HL-60 (cell line): Measurements from ENCODE around the gene CLDN18.

ENCODE experiments used
- DNase-seq, 2 experiments: peaks; one replicate each; pipeline ENCODE4 v3.0.0-alpha.2; 2010 to 2020; ENCODE audit warnings: low read depth in 1 of 2, low spot score in 1 of 2
- H3K27ac ChIP-seq: fragments of 250-450 bp; sonication (Bioruptor Pico); replicated peaks from 2 replicates; pipeline ENCODE4 v1.5.1; 2020; ENCODE audit warnings: mild to moderate bottlenecking, moderate library complexity
- H3K27me3 ChIP-seq: fragments of 250-450 bp; sonication (Bioruptor Pico); 2 replicates; pipeline ENCODE4 v1.5.1; 2021; ENCODE audit warnings: mild to moderate bottlenecking, moderate library complexity; ENCODE audit not compliant: insufficient read depth, poor library complexity, severe bottlenecking
- H3K4me3 ChIP-seq: replicated peaks from 2 replicates; pipeline ENCODE4 v1.5.1; 2011; ENCODE audit warnings: mild to moderate bottlenecking, control low read depth, low read length; ENCODE audit not compliant: insufficient read depth
- GABPA ChIP-seq: IDR thresholded peaks from 2 replicates; pipeline ENCODE4 v1.6.1; 2012; ENCODE audit warnings: low read depth
- POLR2AphosphoS5 ChIP-seq: IDR thresholded peaks from 2 replicates; pipeline ENCODE4 v1.6.1; 2012; ENCODE audit warnings: low read depth
- REST ChIP-seq: IDR thresholded peaks from 2 replicates; pipeline ENCODE4 v1.6.1; 2012; ENCODE audit warnings: low read depth; ENCODE audit not compliant: insufficient replicate concordance
- SPI1 ChIP-seq: IDR thresholded peaks from 2 replicates; pipeline ENCODE4 v1.6.1; 2012; ENCODE audit warnings: low read depth, mild to moderate bottlenecking, borderline replicate concordance
- TF ChIP-seq, protein P1 (sequence below): IDR thresholded peaks from one replicate; pipeline ENCODE4 v1.5.1; 2011; ENCODE audit warnings: low read length, control low read depth, inconsistent platforms; ENCODE audit not compliant: insufficient read depth

The CLDN18 gene

GRCh38 chr3:138034918-138035317 is 25.0 kb downstream of the CLDN18 start:
- no peak overlapping the region for H3K27ac ChIP-seq
- H3K4me3 ChIP-seq = no peak overlapping the region
- TF ChIP-seq SPI1 (no peak), POLR2AphosphoS5 (no peak), GABPA (no peak), REST (no peak)
- TF ChIP-seq, protein P1, sequence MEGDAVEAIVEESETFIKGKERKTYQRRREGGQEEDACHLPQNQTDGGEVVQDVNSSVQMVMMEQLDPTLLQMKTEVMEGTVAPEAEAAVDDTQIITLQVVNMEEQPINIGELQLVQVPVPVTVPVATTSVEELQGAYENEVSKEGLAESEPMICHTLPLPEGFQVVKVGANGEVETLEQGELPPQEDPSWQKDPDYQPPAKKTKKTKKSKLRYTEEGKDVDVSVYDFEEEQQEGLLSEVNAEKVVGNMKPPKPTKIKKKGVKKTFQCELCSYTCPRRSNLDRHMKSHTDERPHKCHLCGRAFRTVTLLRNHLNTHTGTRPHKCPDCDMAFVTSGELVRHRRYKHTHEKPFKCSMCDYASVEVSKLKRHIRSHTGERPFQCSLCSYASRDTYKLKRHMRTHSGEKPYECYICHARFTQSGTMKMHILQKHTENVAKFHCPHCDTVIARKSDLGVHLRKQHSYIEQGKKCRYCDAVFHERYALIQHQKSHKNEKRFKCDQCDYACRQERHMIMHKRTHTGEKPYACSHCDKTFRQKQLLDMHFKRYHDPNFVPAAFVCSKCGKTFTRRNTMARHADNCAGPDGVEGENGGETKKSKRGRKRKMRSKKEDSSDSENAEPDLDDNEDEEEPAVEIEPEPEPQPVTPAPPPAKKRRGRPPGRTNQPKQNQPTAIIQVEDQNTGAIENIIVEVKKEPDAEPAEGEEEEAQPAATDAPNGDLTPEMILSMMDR = no peak
- H3K27me3 ChIP-seq = peaks cover 10% of the 10 kb centered on the region
- no peak for DNase-seq

DNA sequence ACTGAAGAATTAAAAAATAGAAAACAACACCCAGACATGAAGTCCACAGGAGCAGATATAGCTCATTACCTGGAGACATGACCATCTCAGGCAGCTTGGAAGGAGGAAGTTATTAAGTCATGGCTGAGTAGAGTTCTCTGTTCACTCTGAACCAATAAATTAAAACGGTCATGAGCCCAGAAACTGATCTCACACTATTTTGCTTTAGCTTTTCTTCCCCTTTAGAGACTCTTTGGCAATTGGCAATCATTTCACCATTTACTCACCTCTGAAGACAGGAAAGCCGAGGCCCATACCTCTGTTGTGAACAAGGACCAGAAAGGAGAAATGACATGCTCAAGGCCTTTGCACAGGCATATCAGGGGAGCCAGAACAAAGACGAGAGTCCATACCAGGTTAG is 26.6 kb downstream of the CLDN18 start:
- no peak for DNase-seq
- no peak for TF ChIP-seq POLR2AphosphoS5
- no peak for TF ChIP-seq SPI1
- no peak for TF ChIP-seq GABPA
- TF ChIP-seq, protein P1 = no peak
- TF ChIP-seq REST = no peak
- H3K27ac ChIP-seq = no peak overlapping the region

GRCh38 chr3:138038725-138039462 is 28.9 kb downstream of the CLDN18 start:
- no peak for DNase-seq
- Histone ChIP-seq H3K4me3 (no peak overlapping the region), H3K27me3 (peaks cover 5% of the 10 kb centered on the region), H3K27ac (no peak overlapping the region)
- TF ChIP-seq REST (no peak), GABPA (no peak), SPI1 (no peak), POLR2AphosphoS5 (no peak)
- TF ChIP-seq, protein P1 = no peak

More for the DNA sequence above, 26.6 kb downstream of the CLDN18 start:
- Histone ChIP-seq H3K27me3 (peaks cover 10% of the 10 kb centered on the region), H3K4me3 (no peak overlapping the region)
